Progenitor cell of endocrine pancreas (in vitro differentiated cells): ENCODE measurements around the gene ZNF775. TPM values are rescaled to one million over a fixed set of nuclear protein-coding genes. Genes with fewer than 3 reads are reported as not detected.
A peak's percentile ranks its signal among the peaks of the same experiment; 100 is the strongest.

Source experiments
- DNase-seq: peaks from one replicate; pipeline ENCODE4 v3.0.0; 2021; ENCODE audit warnings: low spot score; ENCODE audit not compliant: unreplicated experiment
- H3K27ac Mint-ChIP-seq: 2 replicates; pipeline ENCODE4 v1.8.0; 2021; ENCODE audit warnings: mild to moderate bottlenecking, moderate library complexity, mixed read lengths
- H3K27me3 Mint-ChIP-seq: 2 replicates; pipeline ENCODE4 v1.8.0; 2021; ENCODE audit warnings: mixed read lengths
- H3K36me3 Mint-ChIP-seq: 2 replicates; pipeline ENCODE4 v1.8.0; 2022; ENCODE audit warnings: mixed read lengths; ENCODE audit not compliant: insufficient read depth
- H3K4me1 Mint-ChIP-seq: 2 replicates; pipeline ENCODE4 v1.8.0; 2021; ENCODE audit warnings: low read depth, mixed read lengths
- H3K4me3 Mint-ChIP-seq: 2 replicates; pipeline ENCODE4 v1.8.0; 2021; ENCODE audit warnings: low read depth, mild to moderate bottlenecking, moderate library complexity, mixed read lengths
- H3K9me3 Mint-ChIP-seq: 2 replicates; pipeline ENCODE4 v1.8.0; 2021; ENCODE audit warnings: low read depth, mixed read lengths
- long read RNA-seq: library from polyadenylated mRNA; unstranded; transcript quantifications from one replicate; pipeline ENCODE4 v2.0.0, GENCODE V29; 2020
- total RNA-seq: library from RNA; stranded (reverse); gene quantifications from 2 replicates; pipeline ENCODE4 v1.2.1, GENCODE V29; 2021
- TF ChIP-seq, protein P1 (sequence below): fragments of 200-600 bp; sonication (generic); IDR thresholded peaks from one replicate; pipeline ENCODE4 v1.5.0; 2021; ENCODE audit warnings: antibody characterized with exemption, mild to moderate bottlenecking; ENCODE audit not compliant: unreplicated experiment

ZNF775 gene
- total RNA-seq: 10.8 and 13.4 TPM in 2 replicates
- long read RNA-seq: 0 reads

DNA sequence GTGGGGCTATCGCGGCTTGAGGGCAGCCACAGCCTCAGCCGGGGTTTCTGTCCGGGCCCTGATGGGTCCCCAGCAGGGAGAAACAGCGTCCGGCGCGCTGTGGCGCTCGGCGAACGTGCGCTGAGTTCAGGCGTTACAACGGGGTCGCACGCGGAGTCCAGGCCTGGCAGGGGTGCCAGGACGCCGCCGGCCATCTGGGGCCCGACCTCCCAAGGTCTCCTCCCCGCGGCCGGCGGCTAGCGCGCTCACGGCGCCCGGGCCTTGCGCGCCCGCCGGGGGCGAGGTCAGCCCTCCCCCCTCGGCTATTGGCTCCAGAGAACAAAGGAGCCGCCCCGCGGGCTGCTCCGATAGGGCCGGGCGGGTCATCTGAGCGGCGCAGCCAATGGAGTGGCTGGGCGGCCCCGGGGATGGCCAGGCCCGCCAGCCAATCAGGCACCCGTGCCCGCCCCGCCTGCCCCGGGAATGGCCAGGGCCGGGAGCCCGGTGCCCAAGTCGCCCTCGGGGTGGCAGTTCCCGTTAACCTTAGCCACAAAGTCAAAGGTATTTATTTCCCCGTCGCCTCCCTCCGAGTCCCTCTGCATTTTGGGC is at the start of gene ZNF775:
TSS of gene ZNF775 (plus strand) at position 478 of the 588 bp plus-strand sequence. CDS start 9,141 bp downstream, outside the sequence.
- H3K4me3 Mint-ChIP-seq: peak within 1 kb of the TSS; percentile 91
- peaks cover 56% of the 10 kb centered on the region for H3K4me1 Mint-ChIP-seq
- H3K27ac Mint-ChIP-seq: peak within 1 kb of the TSS; percentile 96
- H3K9me3 Mint-ChIP-seq: no peaks in the 10 kb centered on the region
- peaks cover 6% of the 10 kb centered on the region for H3K36me3 Mint-ChIP-seq
- H3K27me3 Mint-ChIP-seq: no peaks in the 10 kb centered on the region
- TF ChIP-seq, protein P1, sequence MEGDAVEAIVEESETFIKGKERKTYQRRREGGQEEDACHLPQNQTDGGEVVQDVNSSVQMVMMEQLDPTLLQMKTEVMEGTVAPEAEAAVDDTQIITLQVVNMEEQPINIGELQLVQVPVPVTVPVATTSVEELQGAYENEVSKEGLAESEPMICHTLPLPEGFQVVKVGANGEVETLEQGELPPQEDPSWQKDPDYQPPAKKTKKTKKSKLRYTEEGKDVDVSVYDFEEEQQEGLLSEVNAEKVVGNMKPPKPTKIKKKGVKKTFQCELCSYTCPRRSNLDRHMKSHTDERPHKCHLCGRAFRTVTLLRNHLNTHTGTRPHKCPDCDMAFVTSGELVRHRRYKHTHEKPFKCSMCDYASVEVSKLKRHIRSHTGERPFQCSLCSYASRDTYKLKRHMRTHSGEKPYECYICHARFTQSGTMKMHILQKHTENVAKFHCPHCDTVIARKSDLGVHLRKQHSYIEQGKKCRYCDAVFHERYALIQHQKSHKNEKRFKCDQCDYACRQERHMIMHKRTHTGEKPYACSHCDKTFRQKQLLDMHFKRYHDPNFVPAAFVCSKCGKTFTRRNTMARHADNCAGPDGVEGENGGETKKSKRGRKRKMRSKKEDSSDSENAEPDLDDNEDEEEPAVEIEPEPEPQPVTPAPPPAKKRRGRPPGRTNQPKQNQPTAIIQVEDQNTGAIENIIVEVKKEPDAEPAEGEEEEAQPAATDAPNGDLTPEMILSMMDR: no peak
- peak; percentile 95 for DNase-seq

DNA sequence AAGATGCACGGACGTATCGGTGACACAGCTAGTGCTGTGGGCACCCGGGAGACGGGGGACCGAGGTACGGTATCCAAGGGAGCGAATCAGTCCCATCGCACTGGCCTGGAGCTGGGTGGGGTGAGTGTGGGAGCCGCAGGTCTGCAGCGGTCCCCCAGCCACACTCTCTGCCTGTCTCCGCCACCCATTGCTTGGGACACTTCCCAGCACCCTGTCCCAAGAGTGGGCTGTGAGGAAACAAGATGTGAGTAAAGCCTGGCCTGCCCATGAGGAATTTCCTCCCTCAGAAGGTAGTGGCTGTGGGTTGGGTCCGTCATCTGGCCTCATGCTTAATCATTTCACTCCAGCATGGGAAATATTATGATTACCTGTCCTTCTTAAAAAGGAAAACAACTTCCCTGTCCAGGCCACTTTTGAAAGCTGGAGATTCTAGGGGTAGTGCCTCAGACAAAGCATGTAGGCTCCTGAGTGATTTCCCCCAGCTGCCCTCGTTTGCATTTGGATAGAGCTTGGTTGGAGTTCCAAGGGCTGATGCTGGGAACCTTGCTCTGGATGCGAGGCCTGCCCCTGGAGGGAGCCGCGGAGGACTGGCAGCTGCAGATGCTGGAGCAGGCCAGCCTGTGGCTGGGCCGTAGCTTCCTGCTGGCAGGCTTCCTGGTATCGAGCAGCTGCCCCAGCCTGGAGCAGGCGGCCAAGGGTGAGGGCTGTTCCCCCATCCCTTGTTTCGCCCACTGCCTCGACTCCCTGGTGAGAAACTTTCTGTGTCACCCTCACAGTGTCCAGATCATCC is 49.6 kb upstream of the ZNF775 start:
- Mint-ChIP-seq H3K27me3 (no peaks in the 10 kb centered on the region), H3K4me3 (no peak overlapping the region), H3K36me3 (peaks cover 3% of the 10 kb centered on the region), H3K9me3 (no peaks in the 10 kb centered on the region), H3K4me1 (peaks cover 6% of the 10 kb centered on the region), H3K27ac (no peak overlapping the region)
- TF ChIP-seq, protein P1: no peak
- DNase-seq: no peak

DNA sequence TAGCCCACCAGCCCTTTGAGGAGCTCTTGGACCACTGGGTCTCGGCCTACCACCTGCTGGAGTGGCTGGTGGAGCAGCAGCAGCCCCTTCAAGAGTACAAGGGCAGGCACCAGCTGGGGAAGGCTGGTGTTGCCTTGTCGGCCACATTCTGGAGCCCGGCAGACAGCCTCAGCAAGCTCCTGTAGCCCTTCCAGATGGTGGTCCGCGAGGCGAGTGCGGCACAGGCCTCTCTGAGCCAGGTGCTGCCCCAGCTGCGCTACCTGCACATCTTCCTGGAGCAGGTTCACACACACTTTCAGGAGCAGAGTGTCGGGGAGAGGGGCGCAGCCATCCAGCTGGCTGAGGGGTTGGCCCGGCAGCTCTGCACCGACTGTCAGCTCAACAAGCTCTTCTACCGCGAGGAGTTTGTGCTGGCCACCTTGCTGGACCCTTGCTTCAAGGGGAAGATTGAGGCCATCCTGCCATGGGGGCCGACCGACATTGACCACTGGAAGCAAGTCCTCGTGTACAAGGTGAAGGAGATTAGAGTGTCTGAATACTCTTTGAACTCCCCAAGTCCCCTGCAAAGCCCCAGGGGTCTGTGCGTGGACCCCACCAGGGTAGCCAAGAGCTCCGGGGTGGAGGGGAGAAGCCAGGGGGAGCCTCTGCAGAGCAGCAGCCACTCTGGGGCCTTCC is 48.8 kb upstream of the ZNF775 start:
- Mint-ChIP-seq H3K27ac (no peak overlapping the region), H3K4me3 (no peak overlapping the region), H3K27me3 (no peaks in the 10 kb centered on the region), H3K9me3 (no peaks in the 10 kb centered on the region), H3K36me3 (peaks cover 3% of the 10 kb centered on the region), H3K4me1 (peaks cover 3% of the 10 kb centered on the region)
- TF ChIP-seq, protein P1: no peak
- no peak for DNase-seq

DNA sequence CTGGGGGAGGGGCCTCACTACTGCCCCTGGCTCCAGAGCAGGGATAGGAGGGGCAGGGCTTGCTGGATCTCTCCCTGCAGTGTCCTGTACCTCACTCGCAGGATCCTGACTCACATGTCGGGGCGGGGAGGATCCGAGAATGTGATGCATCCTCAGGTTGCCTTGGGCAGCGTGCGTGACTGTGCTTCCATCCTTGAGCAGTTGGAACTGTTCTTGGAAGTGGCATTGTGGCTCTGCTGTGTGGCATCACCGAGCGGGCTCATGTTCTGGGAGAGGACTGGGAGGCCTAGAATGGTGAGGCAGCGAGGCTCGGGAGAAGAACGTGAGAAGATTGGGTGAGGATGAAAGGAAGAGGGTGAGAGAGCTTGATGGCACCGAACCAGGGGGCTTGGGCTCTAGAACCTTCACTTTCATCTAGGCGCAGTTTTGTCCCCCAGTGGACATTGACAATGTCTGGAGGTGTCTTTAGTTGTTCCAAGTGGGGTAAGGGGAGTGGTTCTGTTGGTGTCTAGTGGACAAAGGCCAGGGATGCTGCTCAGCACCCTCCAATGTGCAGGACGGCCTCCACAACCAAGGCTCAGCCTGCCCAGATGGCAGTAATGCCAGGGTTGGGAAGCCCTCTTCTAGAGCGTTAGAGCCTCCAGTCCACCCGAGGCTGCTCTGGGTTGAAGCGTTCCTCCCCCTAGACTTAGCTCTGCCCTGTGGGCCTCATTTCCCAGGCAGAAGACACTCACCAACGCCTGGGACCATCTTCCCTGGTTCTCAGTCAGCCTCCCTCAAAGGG is 46.1 kb upstream of the ZNF775 start:
- no peaks in the 10 kb centered on the region for H3K9me3 Mint-ChIP-seq
- peaks cover 2% of the 10 kb centered on the region for H3K27me3 Mint-ChIP-seq
- H3K4me1 Mint-ChIP-seq: peaks cover 10% of the 10 kb centered on the region
- no peaks in the 10 kb centered on the region for H3K36me3 Mint-ChIP-seq
- peak overlapping the region; percentile 69 for H3K27ac Mint-ChIP-seq
- TF ChIP-seq, protein P1: no peak
- H3K4me3 Mint-ChIP-seq: no peak overlapping the region
- DNase-seq: no peak

DNA sequence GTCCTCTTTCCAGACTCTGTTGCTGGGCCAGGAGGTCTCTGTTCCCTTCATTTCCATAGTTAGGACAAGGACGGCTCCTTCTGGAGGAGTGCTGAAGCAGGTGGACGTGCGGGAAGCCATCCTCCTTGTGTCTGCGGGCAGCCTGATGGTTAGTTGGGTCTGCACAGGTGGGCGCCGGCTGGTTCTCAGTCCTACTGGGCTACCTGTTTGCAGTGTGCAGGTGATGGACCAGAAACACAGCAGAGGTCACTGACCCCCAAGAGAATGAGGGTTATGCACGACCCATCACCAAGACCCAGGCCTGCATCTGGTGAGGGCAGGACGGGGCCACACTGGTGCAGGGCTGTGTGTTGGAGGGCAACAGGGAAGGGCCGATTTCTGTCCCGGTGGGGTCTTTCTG is 45.5 kb upstream of the ZNF775 start:
- no peak for DNase-seq
- peaks cover 10% of the 10 kb centered on the region for H3K4me1 Mint-ChIP-seq
- no peaks in the 10 kb centered on the region for H3K36me3 Mint-ChIP-seq
- no peak overlapping the region for H3K4me3 Mint-ChIP-seq
- H3K9me3 Mint-ChIP-seq: no peaks in the 10 kb centered on the region
- TF ChIP-seq, protein P1: no peak
- peaks cover 2% of the 10 kb centered on the region for H3K27me3 Mint-ChIP-seq
- peak overlapping the region; percentile 69 for H3K27ac Mint-ChIP-seq
